DOHH2 (cell line): ENCODE measurements around the gene ZNF609.

ENCODE experiments used
- CTCF ChIP-seq: fragments of 200-600 bp; sonication (generic); IDR thresholded peaks from one replicate; pipeline ENCODE4 v1.5.1; 2014; ENCODE audit warnings: antibody characterized with exemption, mild to moderate bottlenecking, low read depth, low read length; ENCODE audit not compliant: poor library complexity, severe bottlenecking
- EZH2phosphoT487 ChIP-seq: fragments of 200-600 bp; sonication (generic); IDR thresholded peaks from 2 replicates; pipeline ENCODE4 v1.6.1; 2017; ENCODE audit warnings: borderline replicate concordance, mild to moderate bottlenecking, antibody characterized with exemption, low read length, moderate library complexity, mixed read lengths

- no peak for TF ChIP-seq CTCF
- no peak for TF ChIP-seq EZH2phosphoT487
These were observed 173.6 kb downstream of the ZNF609 start for GRCh38 chr15:64634027-64634426.
